ELR (cell line): ENCODE measurements around the gene BRD4.

Experiments
- DNase-seq: peaks from one replicate; pipeline ENCODE4 v3.0.0-alpha.2; 2015; ENCODE audit warnings: low read depth

Gene BRD4

DNA sequence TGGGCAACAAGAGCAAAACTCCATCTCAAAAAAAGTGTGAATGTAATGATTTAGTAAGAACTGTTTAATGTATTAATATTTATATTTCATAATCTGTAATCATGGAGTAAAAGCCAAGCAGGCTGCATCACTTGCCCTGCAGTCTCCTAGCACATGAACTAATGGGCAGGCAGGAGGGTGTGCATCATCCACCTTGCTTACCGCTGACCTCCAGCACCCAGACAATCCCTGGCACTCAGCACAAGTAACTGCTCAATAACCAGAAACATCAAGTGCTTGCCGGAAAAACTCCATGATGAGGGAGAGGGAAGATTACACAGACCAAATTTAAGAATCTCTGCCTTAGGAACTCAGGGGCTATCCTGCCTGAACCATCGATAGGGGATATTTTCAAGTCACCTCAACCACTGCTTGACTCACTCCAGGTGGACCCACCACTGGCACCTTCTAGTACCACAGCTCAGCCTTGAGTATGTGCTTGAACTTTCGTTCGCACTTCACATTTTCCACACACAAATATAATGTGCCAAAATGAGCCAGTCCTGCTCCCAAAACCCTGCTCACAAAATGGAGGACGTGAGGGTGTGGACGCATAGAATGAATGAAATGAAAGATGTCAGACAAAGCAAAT is 18.6 kb downstream of the BRD4 start:
- no peak for DNase-seq

DNA sequence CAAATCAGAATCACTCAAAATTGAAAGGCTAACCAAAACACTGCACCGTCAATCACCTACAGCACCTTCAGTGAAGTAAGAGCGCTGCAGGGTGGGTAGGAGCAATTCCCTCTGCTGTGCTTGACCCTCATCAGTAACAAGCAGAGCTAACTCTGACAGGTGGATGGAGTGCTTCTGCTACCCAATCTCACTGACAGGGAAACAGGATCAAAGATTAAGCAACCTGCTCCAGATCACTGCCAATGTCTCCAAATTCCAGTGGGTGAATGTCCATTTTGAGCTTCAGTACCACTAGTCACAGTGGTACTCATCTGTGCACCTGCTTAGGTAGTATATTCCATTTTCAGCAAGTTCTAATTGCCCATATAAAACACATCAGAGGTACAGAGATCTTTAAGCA is 25.2 kb downstream of the BRD4 start:
- DNase-seq, result no peak

DNA sequence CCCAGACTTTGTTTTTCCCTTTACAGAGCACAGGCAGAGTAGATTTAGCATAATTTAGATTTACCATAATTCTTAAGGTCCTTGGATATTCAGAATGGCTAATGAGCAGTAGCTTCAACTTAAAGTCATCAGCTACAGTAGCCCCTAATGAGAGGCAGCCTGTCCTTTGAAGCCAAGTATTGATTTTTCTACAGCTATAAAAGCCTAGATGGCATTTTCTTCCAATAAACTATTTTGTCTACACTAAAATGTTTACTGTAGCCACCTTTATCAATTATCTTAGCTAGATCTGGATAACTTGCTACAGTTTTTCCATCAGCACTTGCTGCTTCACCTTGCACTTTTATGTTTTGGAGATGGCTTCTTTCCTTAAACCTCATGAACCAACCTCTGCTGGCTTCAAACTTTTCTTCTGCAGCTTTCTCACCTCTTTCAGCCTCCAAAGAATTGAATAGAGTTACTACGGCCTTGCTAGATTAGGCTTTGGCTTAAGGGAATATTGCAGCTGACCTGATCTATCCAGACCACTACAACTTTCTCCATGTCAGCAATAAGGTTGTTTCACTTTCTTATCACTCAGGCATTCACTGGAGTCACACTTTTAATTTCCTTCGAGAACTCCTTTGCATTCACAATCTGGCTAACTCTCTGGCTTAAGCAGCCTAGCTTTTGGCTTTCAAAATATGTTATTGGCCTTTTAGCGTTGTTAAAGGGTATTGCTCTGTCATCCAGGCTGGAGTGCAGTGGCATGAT is 26.6 kb downstream of the BRD4 start:
- no peak for DNase-seq

DNA sequence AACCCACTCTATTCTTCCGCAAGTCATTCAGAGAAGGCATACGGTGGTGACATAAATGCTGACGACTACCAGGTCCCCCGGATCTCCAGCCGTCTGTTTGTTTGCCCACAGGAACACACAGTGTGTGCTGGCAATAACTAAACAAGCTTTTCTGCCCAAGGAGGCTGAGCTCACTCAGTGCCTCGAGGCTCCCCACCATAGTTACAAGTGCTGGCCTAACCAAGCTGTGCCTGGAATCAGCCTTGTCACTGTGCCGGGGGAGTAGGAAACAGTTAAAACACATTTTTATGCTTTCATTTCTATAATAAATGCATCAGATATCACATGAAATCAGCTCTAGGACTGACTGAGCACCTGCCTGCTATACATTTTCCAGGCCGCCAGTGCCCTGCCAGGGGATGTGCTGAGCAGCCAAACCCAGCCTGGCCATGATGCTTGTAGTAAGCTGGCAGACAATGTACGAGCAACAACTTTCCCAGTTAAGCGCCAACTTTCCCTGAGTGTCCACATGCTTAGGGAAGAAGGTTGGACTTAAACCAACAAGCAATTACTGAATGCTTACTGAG is 28.1 kb downstream of the BRD4 start:
- DNase-seq, result peak; percentile 41

DNA sequence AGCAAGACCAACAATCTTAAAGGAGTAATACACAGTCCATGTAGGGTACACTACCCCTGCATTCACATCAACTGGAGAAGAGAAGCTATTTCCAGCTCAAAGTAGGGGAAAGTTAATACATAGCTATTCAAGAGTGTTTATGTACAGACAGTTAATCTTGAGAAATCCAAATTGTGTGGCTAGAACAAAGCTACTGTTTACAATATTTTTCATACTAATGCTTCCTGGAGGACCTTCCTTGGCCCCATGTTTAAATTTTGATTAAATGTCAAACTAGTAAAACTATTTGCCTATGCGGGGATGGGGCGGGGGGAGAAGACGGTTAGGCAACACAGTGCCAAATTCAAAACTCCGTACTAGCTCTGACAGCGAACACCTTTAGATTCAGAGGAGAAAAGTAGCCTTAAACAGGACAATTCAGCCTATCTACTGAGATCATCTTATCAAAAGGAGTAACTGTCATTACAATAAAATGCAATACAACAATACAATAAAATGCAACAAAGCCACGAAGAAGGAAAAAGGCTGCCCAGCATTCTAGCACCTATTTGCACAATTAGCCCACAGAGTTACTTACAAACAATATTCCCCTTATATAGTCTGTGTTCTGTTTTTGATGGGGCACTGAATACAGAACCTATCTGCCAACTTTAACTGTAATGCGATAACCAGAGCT is 29.1 kb downstream of the BRD4 start:
- no peak for DNase-seq

DNA sequence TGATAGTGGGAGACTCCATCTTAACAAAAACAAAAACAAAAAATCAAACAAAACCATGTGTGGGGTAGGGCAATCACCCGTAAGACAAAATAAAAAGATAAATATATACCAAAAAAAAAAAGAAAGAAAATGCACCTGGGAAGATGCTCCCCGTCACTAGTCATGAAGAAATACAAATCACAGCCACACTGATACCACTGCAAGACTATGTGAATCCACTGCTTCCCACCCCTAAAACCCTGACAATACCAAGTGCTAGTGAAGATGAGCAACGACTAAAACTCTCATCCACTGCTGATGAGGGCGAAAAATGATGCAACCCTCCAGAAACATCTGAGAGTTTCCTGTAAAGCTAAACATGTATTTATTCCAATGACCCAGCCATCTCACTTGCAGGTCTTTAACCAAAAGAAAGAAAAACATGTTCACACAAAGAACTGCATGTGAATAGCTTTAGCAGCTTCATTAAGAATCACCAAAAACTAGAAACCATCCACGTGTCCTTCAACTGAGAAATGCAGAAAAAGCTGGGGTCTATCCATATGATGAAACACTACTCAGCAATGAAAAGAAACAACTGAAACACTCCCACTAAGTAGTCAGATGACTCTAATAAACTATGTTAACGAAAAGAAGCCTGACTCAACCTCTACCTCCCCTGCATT is 31.7 kb downstream of the BRD4 start:
- peak; percentile 87 for DNase-seq

DNA sequence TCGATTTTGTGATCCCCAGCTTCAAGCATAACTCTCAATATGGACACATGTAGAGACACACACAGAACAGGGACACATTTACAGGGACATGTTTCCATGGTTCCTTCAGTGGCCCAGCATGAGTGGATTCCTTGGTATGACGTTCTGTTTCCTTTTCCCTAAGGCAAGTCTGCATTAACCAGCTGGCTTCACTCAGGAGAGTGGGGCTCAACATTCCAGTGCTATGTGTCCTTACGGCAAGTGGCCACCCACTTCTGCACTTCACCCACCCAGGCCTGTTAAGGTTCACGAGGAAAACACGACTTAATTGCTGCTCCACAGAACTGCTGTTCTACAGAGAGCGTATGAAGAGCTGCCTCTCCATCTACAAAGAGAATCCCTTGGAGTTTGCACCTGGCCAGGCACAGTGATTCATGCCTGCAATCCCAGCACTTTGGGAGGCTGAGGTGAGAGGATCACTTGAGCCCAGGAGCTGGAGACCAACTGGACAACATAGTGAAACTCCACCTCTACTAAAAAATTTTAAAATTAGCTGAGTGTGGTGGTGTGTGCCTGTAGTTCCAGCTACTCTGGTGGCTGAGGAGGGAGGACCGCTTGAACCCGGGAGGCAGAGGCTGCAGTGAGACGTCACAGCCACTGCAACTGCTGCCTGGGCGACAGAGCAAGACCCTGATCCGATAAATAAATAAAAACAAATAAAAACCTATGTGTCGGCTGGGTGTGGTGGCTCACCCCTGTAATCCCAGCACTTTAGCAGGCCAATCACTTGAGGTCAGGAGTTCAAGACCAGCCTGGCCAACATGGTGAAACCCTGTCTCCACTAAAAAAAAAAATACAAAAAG is 32.5 kb downstream of the BRD4 start:
- peak; percentile 78 for DNase-seq

DNA sequence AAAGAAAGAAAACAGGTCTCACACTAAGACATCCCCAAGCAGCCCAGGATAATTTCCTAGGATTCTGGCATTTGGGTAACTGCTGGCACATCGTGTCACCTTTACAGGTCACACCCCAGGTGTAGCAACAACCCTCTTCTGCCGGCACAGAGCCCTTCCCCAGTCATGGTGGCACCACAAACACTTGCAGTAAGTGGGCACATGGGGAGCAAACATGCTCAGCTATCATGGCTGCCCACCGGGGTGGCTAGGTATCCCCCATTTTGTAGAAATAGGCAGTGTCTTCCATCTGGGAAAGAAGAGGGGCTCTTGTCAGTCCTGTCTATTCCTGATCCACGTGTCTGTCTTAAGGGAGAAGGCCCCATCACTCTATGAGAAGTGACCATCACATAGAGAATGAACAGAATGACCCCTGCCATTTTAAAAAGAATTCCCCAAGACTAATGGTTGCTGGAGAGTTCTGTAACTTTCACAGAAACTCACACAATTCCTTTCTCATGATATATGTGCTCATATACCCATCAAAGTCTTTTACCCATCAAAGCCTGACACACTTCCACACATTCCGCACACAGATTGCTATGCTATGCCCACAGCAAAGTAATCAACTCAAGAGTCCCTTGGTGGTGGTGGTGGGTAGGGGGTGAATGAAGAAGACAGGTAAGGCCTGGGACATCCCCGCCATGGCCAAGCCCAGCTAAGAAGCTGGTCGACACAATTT is 33.3 kb downstream of the BRD4 start:
- DNase-seq, result no peak

DNA sequence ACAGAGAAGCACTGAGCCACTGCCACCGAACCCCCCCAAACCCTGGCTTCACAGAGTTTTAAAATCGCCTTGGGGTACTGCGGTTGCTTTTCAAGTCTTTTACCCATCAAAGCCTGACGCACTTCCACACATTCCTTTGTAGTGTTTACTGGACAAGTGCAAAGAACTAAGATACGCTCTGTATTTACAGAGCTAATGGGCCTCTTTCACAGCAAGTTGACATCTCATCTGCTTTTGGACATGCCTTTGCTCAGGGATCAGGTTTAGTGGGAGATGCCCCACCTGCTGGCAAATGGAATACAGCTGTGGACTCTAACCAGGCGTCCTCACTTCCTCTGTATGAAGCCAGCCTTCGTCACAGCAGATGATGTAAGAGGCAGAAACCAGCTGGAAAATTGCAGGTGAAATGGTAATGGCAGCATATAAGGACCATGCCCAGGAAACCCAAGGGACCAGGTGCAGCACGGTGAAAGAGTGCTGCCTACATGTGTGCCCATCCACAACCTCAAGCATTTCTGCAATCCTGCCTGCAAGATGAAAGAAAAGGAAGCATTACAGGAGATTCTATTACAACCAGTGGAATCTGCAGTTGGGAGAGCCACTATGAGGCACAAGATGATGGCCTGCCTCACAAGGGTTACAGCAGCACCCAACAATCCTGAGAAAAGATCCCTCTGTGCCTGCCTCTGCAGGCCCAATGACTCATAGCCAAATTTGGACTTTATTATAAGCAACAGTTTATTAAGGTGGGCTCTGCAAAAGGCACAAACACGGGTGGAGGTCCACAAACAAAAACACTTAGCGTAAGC is 34.7 kb downstream of the BRD4 start:
- peak; percentile 73 for DNase-seq

DNA sequence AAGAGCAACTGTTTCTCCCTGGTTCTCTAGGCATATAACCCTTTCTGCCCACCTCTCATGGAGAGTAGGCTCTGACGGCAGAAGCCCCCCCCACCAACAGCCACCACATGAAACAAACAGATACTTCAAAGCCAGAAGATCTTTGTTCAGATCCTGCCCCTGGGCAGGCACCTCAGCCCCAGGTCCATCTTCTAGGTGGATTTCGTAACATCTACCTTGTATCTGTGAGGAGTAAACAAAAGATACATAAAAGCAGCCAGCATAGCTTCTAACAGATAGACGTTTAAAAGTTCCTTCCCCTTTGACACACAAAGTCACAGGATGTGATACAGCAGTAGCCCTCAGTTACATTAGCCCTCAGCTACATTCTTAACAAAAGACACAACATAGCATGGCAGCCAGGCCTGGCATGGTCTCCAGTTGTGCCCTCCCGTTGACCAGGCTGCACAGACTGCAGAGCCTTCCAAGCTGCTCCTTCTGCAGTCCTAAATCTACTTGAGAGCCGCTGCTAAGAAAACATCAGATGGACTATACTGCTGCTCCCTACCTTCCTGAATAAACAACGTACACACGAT is 35.4 kb downstream of the BRD4 start:
- DNase-seq, result no peak

DNA sequence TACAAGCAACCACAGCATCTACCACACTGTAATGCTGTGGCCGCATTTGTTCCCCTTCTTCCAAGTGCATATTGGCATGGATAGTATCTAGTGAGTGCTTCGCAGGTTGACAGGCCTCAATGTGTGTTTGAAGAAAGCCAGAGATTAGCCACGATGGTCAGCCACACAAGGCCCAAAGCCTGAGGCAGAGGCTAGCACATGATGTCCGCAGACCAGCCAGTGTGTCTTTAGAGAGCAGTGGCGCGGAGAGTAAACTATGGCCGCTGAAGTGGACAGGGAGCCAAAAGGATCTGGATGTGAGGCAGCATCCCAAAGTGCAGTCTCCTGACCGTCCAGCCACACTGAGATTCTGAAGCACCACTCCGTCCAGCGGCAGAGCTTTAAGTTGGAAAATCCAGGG is 36.0 kb downstream of the BRD4 start:
- DNase-seq, result no peak

DNA sequence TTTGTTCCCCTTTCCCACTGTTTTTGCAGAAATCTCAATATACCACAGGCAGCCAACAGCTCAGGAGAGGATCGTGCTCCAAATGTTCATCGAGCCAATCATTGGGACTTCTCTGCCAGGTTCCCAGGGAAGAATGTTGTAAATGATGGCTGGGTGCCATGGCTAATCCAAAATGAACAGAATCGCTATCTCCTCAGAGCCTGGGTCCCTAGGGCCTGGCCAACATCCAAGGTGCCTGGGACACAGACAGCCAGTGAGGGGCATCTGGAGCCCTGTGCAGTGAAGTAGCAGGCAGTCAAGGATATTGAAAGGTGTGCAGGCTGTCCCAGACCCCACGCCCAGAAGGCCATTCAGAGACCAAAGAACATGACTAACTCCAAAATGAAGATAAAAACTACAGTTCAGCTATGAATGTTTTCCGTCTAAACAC is 37.8 kb downstream of the BRD4 start:
- no peak for DNase-seq

DNA sequence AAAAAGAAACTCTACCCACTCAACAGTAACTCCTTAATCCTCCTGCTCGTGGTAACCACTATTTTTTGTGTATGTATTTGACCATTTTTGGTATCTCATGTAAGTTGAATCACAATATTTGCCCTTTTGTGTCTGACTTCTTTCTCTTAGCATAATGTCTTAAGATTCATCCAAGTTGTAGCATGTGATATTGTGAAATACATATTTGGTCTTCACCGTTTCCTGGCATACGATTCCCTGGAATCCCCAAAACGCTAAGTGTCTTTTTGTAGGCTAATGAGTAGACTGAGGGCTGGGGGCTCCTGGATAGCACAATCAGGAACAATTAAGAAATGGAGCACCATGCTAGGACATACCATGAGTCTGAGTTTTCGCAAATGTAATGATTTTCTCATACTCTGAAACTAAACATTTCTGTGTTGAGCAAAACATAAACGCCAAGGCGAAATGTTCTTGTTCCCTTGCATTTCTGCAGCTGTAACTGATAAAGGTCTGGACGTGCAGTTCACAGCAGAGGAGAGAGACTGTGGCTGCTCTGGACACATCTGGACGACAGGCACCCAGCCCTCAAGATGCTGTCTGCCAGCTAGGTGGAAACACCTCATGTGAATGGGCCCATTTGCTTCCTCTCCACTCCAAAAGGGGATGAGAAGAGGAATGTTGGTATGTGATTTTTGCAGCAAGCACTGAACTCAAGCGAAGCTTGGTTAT is 38.4 kb downstream of the BRD4 start:
- DNase-seq, result no peak

DNA sequence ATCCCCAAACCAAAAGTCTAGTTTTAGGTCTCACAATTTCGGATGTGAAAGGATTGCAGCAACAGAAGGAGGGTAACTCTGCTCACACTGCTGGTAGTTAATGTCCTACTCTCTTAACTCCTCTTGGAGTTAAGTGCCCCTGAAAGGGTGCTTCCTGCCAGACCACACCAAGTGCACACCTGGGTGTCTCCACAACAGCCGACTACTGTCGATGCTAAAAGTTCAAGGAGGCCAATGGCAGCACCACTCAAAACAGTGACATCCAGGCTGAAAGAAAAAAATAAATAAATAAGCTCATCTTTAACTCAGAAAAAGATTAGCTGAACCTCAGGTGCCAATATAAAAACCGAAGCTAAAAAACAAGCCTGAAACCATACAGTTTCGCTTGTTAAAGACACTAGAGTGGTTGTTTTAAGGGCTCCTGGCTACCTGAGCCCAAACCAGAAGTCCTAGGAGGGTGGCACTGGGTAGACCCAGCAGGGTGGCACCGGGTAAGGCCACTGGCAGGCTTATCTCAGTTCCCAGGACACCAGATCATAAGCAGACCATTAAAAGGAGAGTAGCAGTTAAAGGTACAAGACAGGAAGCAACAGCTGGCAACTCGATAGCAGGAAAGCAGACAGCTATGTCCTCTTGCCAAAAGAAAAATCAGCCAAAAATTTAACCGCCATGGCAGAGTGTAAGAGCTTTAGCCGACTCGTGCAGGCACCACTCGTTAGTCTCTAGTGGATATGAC is 39.3 kb downstream of the BRD4 start:
- DNase-seq, result no peak

DNA sequence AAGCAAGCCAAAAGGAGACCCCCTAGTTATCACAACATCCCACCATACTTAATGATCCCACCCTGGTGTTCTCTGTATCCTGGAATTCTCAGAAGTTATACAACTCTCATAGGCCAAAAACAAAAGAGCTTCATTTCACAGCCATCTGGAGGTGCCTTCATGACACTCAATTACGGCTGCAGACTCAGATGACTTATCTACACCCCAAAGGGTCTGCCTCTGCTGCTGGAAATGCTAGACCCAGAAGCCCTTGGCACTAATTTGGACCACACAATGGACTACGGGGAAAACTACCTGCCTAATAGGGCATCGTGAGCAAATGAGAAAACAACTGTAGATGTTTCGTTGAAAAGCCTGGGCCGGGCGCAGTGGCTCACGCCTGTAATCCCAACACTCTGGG is 40.2 kb downstream of the BRD4 start:
- no peak for DNase-seq

DNA sequence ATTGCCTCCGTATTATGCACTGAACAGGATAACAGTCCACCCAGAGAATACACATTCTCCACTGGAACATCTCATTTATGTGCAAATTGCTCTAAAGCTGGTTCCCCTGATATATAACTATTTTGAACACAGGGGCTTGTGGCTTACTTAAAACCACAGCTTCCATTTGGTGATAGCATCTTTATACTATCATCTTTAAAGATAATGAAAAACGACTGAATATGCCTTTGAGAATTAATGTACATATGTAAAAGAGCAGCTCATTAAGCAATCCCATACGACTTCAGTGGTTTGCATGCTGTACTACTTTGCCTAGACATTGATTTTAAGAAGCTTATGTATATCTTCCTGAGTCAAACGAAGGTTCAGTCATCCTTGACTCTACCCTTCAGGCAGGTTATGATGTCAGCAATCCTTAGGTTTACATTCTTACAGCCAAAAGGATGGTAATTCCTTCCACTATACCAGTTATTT is 40.8 kb downstream of the BRD4 start:
- peak; percentile 74 for DNase-seq

DNA sequence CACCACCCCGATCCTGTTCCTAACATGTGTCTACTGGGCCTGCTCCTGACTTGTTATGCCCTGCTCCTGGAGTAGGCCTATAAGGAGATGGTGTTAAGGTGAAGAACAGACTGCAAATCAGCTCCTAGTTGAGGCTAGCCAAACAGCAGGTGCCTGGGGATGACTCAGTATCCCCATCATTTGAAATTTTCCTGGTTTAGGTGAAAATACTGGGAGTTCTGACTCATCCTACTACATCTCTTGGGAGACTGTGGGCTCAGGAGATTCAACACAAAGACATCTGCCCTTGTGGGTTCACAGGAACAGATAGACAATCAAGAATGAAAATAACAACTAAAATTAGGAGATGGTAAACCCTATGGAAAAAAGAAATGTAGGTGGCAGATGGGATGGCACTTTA is 41.2 kb downstream of the BRD4 start:
- DNase-seq, result peak; percentile 83

DNA sequence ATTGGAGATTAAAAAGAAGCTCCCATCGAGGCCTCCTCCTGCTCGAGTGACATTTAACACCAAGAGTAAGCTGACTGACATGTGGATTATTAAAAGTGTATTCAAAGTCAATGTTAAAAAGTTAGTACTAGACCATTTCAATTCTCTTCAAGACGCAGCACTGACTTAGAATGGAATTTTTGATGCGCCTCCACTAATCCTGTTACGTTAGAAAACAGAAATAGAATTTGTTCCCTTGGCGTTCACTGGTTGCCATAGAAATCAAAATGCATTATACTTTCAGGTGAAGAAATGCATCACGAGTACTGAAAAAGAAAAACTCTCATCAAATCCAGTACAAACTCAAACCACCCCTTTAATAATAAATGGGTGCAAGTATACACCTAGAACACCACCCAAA is 42.2 kb downstream of the BRD4 start:
- DNase-seq, result no peak
